Epithelial cell of prostate (primary cell): ENCODE results near the gene RNASEH2B.

Experiments
- DNase-seq: peaks from one replicate; pipeline ENCODE4 v3.0.0-alpha.2; 2011; ENCODE audit warnings: low read depth, low spot score
- H3K27ac ChIP-seq: fragments of 450-650 bp; 2 replicates; pipeline ENCODE4 v1.5.1; 2017; ENCODE audit warnings: mild to moderate bottlenecking

RNASEH2B gene

DNA sequence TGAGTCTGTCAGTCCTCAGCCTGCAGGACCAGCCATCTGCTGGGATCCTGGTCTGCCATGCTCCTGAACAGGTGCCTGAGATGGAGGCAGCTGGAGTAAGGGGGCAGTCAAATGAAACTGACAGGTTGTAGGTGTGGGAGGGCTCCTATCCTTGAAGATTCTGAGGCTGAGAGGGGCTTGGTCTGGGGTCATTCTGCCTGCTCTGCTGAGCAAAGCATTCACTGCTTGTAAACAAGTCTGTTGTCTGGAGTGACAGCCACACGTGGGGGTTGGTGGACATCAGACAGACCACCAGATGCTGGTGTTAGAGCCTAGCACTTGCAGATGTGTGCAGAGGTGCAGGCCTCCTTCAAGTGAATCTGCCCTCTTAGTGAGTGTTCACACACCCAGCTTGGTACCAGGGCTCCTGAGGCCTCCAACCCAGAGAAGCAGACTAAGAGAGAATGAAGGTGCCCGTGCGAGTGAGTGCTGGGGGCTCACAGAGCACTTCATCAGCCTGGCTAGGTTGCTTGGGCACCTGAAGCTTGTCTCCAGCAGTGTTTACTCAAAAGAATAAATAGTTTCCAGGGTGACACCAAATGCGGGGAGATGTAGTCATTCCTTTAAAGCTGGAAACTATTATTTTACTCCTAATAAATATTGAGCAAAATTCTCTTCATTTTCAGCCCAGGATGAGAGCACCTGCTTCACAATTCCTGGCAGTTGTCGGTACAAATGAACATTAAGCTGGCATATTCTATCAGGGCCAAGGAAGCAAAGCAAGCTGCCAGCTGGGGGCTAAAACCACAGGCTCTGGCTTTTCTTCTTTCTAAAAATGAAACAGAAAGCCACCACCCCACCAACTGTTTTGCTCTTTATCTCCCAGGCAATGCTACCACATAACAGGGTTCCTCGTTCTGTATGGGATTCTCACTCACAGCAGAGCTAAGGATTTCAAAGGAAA lies 82.3 kb downstream of the RNASEH2B start:
- no peak for DNase-seq
- H3K27ac ChIP-seq = no peak overlapping the region

DNA sequence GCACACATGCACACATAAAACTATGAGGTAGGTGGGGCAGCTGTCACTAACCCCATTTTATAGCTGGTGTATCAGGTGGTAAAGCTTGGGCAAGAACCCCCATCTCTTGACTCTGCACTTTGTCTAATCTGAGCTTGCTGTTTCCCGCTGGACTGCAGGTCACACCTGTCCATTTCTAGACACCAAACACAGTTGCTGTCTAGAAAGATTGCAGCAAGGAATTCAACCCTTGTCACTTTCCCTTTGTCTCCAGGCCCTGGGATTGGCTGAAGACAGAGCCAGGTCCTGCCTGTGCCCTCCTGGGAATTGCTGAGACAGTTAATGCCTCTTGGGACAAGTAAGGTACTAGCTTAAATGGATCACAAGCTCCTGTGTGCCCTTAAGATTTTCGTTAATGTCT lies 83.8 kb downstream of the RNASEH2B start:
- no peak for DNase-seq
- no peak overlapping the region for H3K27ac ChIP-seq

DNA sequence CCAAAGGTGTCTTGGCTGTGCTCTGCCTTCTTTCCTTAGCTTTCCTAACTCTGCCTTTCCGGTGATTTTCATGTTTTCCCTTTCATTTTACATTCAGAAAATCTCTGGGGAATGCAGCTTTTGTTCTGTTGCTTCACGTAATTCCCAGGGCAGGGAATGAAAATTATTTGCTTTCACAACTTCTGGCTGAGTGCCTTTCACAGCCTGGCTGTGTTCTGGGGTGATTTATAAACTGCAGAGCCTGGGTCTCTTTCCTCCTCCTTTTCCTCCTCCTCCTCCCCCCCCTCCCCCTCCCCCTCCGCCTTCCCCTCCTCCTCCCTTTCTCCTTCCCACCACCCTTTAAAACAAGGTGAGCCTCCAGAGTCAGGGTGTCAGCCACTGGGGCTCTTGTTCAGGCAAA lies 84.3 kb downstream of the RNASEH2B start:
- no peak for DNase-seq
- no peak overlapping the region for H3K27ac ChIP-seq

DNA sequence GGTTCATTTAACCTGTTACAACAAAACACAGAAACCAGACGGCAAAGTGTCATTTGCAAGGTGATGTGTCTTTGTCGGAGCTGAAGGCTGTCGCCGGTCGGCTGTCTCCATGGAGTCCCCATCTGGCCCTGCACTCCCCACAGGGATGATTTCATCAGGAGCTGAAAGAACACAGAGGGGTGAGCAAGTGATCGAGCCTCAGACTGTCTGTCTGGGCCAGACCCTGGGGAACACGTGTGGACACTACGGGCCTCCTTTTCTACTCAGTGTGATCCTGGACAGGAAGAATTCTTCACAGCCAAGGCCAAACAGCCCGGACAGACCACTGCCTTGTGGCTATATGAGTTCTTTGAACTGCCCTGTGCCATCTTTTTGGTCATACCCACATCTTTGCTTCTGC lies 85.1 kb downstream of the RNASEH2B start:
- no peak overlapping the region for H3K27ac ChIP-seq

DNA sequence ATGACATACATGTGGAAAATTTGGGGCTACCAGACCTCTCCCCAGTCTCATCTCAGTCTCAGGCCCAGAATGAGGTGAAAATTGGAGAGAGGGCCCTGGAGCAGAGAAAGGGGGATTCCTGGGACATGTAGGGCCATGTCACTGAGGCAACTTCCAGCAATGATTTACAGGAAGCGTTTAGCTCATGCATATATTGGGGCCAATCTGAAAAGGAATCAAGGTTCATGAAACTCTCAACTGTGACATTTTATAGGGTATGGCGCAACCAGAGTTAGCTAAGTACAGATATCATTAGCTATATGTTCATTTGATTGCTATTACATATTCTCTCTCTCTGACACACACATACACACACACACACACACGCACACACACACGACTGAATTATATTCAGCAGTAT lies 86.3 kb downstream of the RNASEH2B start:
- no peak overlapping the region for H3K27ac ChIP-seq
- DNase-seq = no peak

More for the DNA sequence above, 85.1 kb downstream of the RNASEH2B start:
- DNase-seq = no peak

DNA sequence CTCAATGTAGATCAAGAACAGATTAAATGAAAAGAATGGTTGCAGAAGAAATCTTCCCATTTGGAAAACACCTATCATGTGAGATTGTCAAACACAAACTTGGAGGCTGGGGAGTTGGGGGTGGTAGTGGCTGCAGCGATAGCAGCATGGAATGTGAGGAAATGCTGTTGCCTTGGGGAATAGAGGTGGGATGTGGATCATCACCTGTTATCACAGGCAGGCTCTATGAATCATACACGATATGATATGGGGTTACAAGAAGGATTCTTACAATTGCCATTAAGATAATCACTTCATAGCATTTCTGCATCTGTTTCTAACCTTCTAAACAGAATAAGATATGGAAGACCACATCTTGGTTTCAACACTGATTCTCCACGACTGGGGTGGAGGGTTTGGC lies 88.7 kb downstream of the RNASEH2B start:
- DNase-seq = no peak
- no peak overlapping the region for H3K27ac ChIP-seq

DNA sequence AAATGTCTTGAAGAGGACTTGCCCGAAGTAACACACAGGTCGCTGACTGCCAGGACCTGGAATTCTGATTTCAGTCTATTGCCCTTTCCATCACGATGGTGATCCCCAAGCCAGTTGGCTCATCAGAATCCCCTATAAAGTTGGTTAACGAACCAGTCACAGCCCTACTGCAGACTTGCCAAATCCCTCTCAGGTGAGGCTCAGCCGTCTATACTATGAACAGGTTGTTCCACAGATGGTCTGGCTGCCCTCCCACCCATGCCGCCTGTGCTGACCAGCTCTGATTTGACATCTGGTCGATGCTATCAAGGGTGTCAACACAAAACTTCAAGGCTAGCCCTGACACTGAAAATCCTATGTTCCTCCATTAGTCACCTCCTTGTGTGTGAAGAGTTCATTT lies 90.0 kb downstream of the RNASEH2B start:
- no peak overlapping the region for H3K27ac ChIP-seq
- DNase-seq = no peak

DNA sequence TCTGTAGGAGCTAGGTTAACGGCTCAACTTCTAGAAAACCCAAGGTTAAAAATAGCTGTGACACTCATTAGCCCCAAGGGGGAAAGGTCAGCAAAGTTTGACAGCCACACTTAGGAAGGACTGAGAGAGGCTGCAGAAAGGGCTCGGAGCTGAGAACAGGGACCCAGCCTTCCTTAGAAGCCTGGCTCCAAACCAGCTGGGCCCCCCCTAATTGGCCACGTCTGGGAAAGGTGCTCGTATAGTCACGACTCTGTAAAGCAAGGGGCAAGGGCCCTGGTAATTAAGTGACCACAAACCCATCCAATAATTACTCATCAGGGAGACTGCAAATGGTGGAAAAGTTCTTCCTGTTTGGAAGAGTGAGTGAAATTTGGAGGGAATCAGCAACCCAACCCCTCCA lies 90.5 kb downstream of the RNASEH2B start:
- DNase-seq = no peak
- H3K27ac ChIP-seq = peak overlapping the region; percentile 13

DNA sequence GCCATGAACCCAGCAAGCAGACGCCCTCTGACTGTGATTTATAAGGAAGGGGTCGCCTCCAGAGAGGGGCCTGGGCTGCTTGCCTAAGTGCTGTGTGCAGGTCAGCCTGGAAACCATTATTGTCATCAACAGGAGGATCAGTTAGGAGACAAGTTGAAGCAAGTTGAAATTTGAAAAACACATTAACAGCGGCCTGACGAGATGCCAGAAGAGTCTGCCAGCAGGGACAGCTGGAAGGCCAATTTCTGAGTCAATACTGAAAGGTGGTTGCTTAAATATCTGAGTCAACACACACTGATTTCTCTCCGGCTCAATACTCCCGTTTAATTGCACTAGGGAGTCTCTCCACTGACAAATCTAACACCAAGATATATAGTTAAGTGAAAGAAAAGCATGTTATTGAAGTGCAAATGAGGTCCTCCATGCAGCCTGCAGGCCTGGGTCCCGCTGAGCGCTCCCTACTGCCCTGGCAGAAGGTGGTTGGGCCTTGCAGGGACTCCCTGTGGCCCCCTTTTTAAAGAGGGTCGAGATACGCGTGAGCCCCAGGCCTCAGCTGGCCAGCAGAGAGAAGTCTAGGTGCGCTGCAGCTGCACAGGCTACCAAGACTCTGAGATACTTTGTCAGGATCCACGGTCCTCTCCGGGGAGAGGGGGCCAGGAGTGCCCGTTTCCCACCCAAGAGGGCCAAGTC lies 91.1 kb downstream of the RNASEH2B start:
- DNase-seq = peak; percentile 87
- peak overlapping the region; percentile 13 for H3K27ac ChIP-seq

DNA sequence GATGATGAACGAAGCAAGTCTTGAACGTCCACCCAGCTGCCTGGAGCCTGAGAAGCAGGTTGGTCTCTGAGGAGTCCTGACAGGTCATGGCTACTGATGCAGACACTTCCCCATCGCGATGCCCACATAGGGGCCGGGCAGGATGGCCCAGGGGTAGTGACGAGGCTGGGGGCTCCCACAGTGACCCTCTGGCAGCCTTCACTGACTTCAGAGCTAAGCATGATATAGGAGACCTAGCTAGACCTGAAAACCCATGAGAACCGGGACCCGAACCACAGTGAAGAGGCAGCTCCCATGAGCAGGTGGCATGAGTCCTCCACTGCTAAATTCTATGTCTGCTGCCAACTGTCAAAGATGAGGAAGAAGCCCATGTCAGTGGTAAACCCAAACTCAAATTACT lies 91.7 kb downstream of the RNASEH2B start:
- H3K27ac ChIP-seq = no peak overlapping the region
- DNase-seq = no peak

DNA sequence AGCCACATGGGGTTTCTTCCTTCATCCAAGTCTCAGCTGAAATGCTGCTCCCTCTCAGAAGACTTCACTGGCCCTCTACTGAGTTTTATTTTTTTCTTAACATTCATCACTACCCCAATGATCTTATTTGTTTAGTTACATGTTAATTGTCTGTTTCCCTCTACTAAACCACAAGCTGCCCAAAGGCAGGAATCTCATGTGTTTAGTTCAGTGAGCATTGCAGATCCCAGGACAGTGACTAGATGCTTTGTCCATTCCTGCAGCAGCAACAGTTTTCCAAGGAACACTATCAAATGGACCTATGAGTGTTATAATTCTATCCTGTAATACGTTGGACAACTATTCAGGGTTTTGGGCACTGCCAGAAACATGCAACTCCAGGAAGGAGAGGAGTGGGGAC lies 93.1 kb downstream of the RNASEH2B start:
- no peak for DNase-seq

DNA sequence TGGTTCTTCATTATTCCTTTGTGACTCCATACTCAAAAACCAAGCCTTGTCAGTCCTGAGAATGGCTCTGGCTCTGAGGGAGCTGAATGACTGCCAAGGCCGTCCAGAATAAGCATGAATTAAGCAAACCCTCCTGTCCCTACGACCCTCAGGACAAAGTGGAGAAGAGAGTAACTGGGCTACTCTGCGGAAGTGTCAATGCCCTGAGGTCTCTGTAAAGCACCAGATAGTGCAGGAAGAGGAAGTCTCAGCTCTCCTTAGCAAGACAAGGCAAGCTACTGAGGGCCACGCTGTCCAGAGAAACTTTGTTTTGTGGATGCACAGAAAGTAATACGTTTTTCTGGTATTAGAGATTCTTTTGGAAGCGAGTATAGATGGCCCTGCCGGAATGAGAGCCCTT lies 94.1 kb downstream of the RNASEH2B start:
- no peak overlapping the region for H3K27ac ChIP-seq
- no peak for DNase-seq

More for the DNA sequence above, 93.1 kb downstream of the RNASEH2B start:
- H3K27ac ChIP-seq = no peak overlapping the region

DNA sequence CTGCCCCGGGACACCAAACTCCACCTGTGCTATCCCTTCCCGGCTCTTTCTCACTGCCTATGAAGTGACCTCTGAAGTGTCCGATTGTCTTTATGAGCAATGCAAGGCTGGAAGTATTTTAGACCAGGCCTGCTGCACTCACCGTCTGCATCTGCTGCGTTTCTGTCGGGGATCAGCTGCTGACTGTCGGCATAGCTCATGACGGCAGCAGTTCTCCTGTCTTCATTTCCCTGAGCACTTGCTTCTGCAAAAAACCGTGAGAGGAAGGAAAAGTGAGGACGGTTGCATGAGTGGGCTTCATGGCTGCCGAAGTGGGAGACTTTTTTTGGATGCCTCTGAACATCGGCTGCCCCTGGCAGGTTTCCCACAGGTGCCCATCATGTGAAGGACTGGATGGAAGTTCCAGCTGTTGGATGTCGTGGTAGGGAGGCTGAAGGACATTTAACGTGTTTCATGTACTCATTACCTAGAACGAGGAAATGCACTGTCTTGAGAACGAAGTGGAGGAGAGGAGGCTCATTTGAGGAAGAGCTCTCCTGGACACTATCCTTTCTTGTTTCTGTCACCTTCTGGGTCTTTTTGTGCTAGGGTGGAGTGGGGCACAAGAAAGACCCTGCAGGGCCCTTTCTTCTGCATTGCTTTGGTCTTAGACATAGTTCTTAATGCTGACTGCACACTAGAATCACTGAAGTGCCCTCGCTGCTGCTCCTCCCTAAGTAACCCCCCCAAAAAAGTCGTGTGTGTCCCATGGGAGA lies 94.7 kb downstream of the RNASEH2B start:
- no peak for DNase-seq
- no peak overlapping the region for H3K27ac ChIP-seq

DNA sequence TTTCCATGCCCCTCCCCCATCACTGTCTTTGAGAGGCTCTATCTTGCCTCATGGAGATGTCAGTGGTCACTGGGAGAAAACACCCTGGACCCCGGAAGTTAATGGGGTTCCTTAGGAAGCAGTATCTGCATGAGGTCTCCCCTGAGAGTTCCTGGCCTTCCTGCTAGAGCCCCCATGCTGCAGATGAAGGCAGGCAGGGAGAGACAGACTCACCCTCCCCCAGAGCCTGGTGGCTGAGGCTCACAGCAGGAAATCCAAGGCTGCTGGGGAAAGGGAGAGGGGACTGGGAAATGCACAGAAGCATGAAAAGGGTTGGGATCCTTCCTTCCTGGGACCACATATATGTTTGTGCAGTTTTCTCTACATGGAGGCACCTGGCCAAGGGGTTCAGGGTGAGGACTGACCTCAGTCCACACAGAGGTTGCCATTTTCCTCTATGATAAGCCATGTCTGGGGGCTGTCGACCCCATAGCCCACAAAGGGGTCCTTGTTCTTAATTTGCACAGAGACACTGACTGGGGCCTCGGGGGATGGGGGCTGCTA lies 95.4 kb downstream of the RNASEH2B start:
- no peak for DNase-seq
- H3K27ac ChIP-seq = no peak overlapping the region

DNA sequence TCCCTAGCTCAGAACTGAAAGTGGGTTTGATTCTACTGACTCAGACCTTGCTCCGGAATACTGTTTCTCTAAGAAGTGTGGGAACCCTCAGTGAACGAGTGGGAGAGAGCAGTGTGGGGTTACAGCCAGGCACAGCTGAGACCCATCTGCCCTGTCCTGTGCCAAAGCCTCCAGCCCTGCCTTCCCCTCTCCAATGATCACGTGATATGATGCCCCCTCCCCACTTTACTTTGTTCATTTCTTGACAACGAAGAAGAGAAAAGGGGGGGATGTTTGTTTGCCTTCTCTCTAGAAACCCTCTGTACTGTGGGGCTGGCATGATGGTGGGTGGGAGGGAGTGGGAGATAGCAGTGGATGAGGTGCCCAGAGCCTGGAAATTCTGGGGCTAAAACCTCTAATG lies 96.0 kb downstream of the RNASEH2B start:
- no peak overlapping the region for H3K27ac ChIP-seq
- no peak for DNase-seq
